HepG2 (cell line): ENCODE data around the gene NDUFB3. TPM values are rescaled to one million over a fixed set of nuclear protein-coding genes. Genes with fewer than 3 reads are reported as not detected.

Experiments
- ARNTL ChIP-seq: sonication (generic); formaldehyde crosslinking; IDR thresholded peaks from 2 replicates; pipeline ENCODE4 v1.4.0; 2020; ENCODE audit warnings: mild to moderate bottlenecking, missing genetic modification reagents
- EZH2 ChIP-seq: conservative IDR thresholded peaks from 2 replicates; pipeline ENCODE4 v1.6.1; 2012; ENCODE audit warnings: mild to moderate bottlenecking, low read depth, low read length, moderate library complexity
- HOXA5 ChIP-seq: sonication (generic); formaldehyde crosslinking; IDR thresholded peaks from 2 replicates; pipeline ENCODE4 v1.4.0; 2020; ENCODE audit warnings: missing genetic modification reagents
- JUNB ChIP-seq: sonication (generic); formaldehyde crosslinking; IDR thresholded peaks from 2 replicates; pipeline ENCODE4 v1.8.0; 2022; ENCODE audit warnings: missing genetic modification reagents, mild to moderate bottlenecking, borderline replicate concordance
- SIN3A ChIP-seq: IDR thresholded peaks from 2 replicates; pipeline ENCODE4 v1.6.1; 2011; ENCODE audit warnings: low read depth, mild to moderate bottlenecking, control low read depth, low read length, borderline replicate concordance
- SMAD3 ChIP-seq: sonication (generic); formaldehyde crosslinking; IDR thresholded peaks from 2 replicates; pipeline ENCODE4 v1.4.0; 2020; ENCODE audit warnings: missing genetic modification reagents
- TAF15 ChIP-seq: fragments of 200-400 bp; formaldehyde crosslinking; IDR thresholded peaks from one replicate; pipeline ENCODE4 v1.6.1; 2018; ENCODE audit warnings: mild to moderate bottlenecking, low read depth, low read length; ENCODE audit not compliant: poor library complexity, severe bottlenecking
- ZNF431 ChIP-seq: sonication (generic); formaldehyde crosslinking; IDR thresholded peaks from 2 replicates; pipeline ENCODE4 v1.9.0; 2022; ENCODE audit warnings: missing genetic modification reagents, low read depth, mild to moderate bottlenecking, borderline replicate concordance
- ZNF432 ChIP-seq: sonication (generic); formaldehyde crosslinking; IDR thresholded peaks from 2 replicates; pipeline ENCODE4 v1.5.0; 2020; ENCODE audit warnings: missing genetic modification reagents, mild to moderate bottlenecking, borderline replicate concordance
- ZNF7 ChIP-seq: IDR thresholded peaks from 2 replicates; pipeline ENCODE4 v1.6.1; 2016; ENCODE audit warnings: missing biosample characterization, missing genetic modification reagents
- polyA plus RNA-seq, 8 experiments: library from polyadenylated mRNA; depleted of rRNA in 3 of 8; stranded (reverse) in 7 of 8; unstranded in 1 of 8; fragments of >200 nt; fragmentation: Illumina TruSeq in 4 of 8; extraction: Trizol in 4 of 8; gene quantifications; 2 replicates each; pipeline versions ENCODE4 v1.2.1 to v1.2.3, GENCODE V29; 2011 to 2016; ENCODE audit warnings: low read depth in 4 of 8, missing spikeins in 1 of 8, mixed read lengths in 1 of 8; ENCODE audit not compliant: insufficient read depth in 1 of 8
- total RNA-seq, 5 experiments: library from RNA; depleted of rRNA; stranded (reverse); fragments of >200 nt; fragmentation: Illumina TruSeq; extraction: Trizol; gene quantifications; 2 replicates each; pipeline ENCODE4 v1.2.3, GENCODE V29; 2016; ENCODE audit warnings: low read depth in 1 of 5
- TF ChIP-seq, protein P1 (sequence below): sonication (generic); formaldehyde crosslinking; IDR thresholded peaks from 2 replicates; pipeline ENCODE4 v1.5.0; 2020; ENCODE audit warnings: mild to moderate bottlenecking, missing genetic modification reagents, borderline replicate concordance
- TF ChIP-seq, protein P2 (sequence below): sonication (generic); formaldehyde crosslinking; IDR thresholded peaks from 2 replicates; pipeline ENCODE4 v1.5.0; 2020; ENCODE audit warnings: mild to moderate bottlenecking, missing genetic modification reagents, borderline replicate concordance
- TF ChIP-seq, protein P3 (sequence below): IDR thresholded peaks from 2 replicates; pipeline ENCODE4 v1.6.1; 2016; ENCODE audit warnings: low read depth, borderline replicate concordance

The NDUFB3 gene
- total and polyA plus RNA-seq, 2 of the 13 experiments (the other 11 are each of a cell fraction or from before 2014, with no cell fraction given), result 50.7 to 159 TPM

DNA sequence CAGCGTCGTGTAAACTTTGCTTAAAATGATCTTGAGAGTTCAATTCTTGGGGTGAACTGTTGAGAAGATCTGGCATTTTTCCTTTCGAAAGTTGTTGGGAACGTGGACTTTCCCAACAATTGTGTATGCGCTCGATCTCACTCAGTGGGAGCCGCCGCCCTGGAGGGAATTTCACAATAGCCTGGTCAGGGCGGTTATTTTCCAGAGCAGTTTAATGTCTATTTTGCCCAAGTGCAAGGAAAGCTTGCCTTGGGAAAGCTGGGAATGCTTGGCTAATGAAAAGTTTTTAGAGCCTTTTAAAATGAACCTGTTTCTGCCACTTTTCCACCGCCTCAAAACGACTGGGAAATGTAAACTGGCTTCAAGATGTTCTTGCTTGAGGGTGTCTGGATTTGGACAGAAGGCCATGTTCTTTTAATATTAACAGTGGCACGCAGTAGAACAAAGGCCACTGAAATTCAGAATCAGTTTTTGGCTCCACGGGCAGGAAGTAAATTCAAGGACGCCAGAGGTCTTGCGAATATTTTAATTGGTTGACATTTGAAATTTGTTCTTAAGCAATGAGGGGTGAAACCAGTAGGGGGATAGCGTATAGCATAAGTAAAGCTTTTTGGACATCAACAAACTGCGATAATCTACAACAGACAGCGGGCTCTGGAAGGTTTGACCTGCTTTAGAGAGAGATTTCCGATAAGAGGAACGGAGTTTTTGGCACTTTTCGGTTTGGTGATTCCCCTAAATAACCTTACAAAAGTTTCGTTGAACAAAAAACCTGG is 45.3 kb downstream of the NDUFB3 start (continued):
- TF ChIP-seq, protein P1, sequence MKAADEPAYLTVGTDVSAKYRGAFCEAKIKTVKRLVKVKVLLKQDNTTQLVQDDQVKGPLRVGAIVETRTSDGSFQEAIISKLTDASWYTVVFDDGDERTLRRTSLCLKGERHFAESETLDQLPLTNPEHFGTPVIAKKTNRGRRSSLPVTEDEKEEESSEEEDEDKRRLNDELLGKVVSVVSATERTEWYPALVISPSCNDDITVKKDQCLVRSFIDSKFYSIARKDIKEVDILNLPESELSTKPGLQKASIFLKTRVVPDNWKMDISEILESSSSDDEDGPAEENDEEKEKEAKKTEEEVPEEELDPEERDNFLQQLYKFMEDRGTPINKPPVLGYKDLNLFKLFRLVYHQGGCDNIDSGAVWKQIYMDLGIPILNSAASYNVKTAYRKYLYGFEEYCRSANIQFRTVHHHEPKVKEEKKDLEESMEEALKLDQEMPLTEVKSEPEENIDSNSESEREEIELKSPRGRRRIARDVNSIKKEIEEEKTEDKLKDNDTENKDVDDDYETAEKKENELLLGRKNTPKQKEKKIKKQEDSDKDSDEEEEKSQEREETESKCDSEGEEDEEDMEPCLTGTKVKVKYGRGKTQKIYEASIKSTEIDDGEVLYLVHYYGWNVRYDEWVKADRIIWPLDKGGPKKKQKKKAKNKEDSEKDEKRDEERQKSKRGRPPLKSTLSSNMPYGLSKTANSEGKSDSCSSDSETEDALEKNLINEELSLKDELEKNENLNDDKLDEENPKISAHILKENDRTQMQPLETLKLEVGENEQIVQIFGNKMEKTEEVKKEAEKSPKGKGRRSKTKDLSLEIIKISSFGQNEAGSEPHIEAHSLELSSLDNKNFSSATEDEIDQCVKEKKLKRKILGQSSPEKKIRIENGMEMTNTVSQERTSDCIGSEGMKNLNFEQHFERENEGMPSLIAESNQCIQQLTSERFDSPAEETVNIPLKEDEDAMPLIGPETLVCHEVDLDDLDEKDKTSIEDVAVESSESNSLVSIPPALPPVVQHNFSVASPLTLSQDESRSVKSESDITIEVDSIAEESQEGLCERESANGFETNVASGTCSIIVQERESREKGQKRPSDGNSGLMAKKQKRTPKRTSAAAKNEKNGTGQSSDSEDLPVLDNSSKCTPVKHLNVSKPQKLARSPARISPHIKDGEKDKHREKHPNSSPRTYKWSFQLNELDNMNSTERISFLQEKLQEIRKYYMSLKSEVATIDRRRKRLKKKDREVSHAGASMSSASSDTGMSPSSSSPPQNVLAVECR, result no peak
- TF ChIP-seq, protein P2, sequence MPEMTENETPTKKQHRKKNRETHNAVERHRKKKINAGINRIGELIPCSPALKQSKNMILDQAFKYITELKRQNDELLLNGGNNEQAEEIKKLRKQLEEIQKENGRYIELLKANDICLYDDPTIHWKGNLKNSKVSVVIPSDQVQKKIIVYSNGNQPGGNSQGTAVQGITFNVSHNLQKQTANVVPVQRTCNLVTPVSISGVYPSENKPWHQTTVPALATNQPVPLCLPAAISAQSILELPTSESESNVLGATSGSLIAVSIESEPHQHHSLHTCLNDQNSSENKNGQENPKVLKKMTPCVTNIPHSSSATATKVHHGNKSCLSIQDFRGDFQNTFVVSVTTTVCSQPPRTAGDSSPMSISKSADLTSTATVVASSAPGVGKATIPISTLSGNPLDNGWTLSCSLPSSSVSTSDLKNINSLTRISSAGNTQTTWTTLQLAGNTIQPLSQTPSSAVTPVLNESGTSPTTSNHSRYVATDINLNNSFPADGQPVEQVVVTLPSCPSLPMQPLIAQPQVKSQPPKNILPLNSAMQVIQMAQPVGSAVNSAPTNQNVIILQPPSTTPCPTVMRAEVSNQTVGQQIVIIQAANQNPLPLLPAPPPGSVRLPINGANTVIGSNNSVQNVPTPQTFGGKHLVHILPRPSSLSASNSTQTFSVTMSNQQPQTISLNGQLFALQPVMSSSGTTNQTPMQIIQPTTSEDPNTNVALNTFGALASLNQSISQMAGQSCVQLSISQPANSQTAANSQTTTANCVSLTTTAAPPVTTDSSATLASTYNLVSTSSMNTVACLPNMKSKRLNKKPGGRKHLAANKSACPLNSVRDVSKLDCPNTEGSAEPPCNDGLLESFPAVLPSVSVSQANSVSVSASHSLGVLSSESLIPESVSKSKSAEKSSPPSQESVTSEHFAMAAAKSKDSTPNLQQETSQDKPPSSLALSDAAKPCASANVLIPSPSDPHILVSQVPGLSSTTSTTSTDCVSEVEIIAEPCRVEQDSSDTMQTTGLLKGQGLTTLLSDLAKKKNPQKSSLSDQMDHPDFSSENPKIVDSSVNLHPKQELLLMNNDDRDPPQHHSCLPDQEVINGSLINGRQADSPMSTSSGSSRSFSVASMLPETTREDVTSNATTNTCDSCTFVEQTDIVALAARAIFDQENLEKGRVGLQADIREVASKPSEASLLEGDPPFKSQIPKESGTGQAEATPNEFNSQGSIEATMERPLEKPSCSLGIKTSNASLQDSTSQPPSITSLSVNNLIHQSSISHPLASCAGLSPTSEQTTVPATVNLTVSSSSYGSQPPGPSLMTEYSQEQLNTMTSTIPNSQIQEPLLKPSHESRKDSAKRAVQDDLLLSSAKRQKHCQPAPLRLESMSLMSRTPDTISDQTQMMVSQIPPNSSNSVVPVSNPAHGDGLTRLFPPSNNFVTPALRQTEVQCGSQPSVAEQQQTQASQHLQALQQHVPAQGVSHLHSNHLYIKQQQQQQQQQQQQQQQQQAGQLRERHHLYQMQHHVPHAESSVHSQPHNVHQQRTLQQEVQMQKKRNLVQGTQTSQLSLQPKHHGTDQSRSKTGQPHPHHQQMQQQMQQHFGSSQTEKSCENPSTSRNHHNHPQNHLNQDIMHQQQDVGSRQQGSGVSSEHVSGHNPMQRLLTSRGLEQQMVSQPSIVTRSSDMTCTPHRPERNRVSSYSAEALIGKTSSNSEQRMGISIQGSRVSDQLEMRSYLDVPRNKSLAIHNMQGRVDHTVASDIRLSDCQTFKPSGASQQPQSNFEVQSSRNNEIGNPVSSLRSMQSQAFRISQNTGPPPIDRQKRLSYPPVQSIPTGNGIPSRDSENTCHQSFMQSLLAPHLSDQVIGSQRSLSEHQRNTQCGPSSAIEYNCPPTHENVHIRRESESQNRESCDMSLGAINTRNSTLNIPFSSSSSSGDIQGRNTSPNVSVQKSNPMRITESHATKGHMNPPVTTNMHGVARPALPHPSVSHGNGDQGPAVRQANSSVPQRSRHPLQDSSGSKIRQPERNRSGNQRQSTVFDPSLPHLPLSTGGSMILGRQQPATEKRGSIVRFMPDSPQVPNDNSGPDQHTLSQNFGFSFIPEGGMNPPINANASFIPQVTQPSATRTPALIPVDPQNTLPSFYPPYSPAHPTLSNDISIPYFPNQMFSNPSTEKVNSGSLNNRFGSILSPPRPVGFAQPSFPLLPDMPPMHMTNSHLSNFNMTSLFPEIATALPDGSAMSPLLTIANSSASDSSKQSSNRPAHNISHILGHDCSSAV (CRISPR knock-in tag), result no peak
- TF ChIP-seq EZH2 (no peak), TAF15 (no peak), ZNF432 (CRISPR knock-in tag) (no peak), ZNF431 (CRISPR knock-in tag) (no peak), ARNTL (no peak), JUNB (CRISPR knock-in tag) (no peak), ZNF7 (CRISPR knock-in tag) (no peak), HOXA5 (CRISPR knock-in tag) (peak; percentile 58; the same call in 1 of the 2 replicates), SMAD3 (CRISPR knock-in tag) (no peak), SIN3A (no peak)
- TF ChIP-seq, protein P3, sequence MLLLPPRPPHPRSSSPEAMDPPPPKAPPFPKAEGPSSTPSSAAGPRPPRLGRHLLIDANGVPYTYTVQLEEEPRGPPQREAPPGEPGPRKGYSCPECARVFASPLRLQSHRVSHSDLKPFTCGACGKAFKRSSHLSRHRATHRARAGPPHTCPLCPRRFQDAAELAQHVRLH, result no peak
